ENCODE measurements around the gene QARS1.

GRCh38 chr3:49112262-49112661 is 7.7 kb upstream of the QARS1 start:
- no peak for TF ChIP-seq EZH2phosphoT487 (IDR thresholded peaks at IDR 0.05; ENCODE audit: borderline replicate concordance, low read length)
- TF ChIP-seq CTCF (IDR thresholded peaks at IDR 0.05; ENCODE audit: low read depth, low read length, poor library complexity, severe bottlenecking) = no peak

Measured in DOHH2 (cell line).